Left lung (tissue), 10 donors: ENCODE data around the gene BCL11A. TPM values are rescaled to one million over a fixed set of nuclear protein-coding genes. Genes with fewer than 3 reads are reported as not detected.
A peak's percentile ranks its signal among the peaks of the same experiment; 100 is the strongest.

ENCODE experiments used
- ATAC-seq: fragments of 200-7000 bp; cut with Tn5 transposase; one replicate; pipeline ENCODE4 v1.9.1; 2020; ENCODE audit warnings: moderate library complexity
- DNase-seq, 4 donors: peaks; one replicate each; pipeline ENCODE4 v3.0.0-alpha.2; 2013 to 2020
- H3K27ac ChIP-seq, 2 donors: fragments of 200-600 bp; sonication (generic) in 1 of 2; one replicate each; pipeline versions ENCODE4 v1.5.0 to v1.8.0; 2020 to 2021
- H3K27me3 ChIP-seq, 2 donors: fragments of 200-600 bp; sonication (generic) in 1 of 2; one replicate each; pipeline versions ENCODE4 v1.5.0 to v1.8.0; 2020 to 2021
- H3K36me3 ChIP-seq, 2 donors: fragments of 200-600 bp; sonication (generic) in 1 of 2; one replicate each; pipeline versions ENCODE4 v1.5.0 to v1.8.0; 2020 to 2021
- H3K4me1 ChIP-seq, 2 donors: fragments of 200-600 bp; one replicate each; pipeline ENCODE4 v1.8.0; 2021
- H3K4me3 ChIP-seq, 2 donors: fragments of 200-600 bp; sonication (generic) in 1 of 2; one replicate each; pipeline versions ENCODE4 v1.5.0 to v1.8.0; 2020 to 2021; ENCODE audit warnings: mild to moderate bottlenecking in 1 of 2
- H3K9me3 ChIP-seq, 2 donors: fragments of 200-600 bp; sonication (generic) in 1 of 2; one replicate each; pipeline versions ENCODE4 v1.5.0 to v1.8.0; 2020 to 2021
- intact Hi-C, 2 donors: fragments of 100-400 bp; cut with DNase I; formaldehyde crosslinking; loops; one replicate each; pipeline versions ENCODE4 v1.11.2 to v1.14.2; 2022
- polyA plus RNA-seq, 6 donors: library from polyadenylated mRNA; unstranded; fragments of 120-200 nt; gene quantifications; one replicate each; pipeline ENCODE4 v1.2.1, GENCODE V29; 2013; ENCODE audit not compliant: insufficient read length in 6 of 6
- total RNA-seq, 2 donors: library from RNA; stranded (reverse); fragmentation: NEBNext Ultra II Directional; extraction: Animal tissue kit (Norgen Biotek cat#: 25700); gene quantifications; one replicate each; pipeline ENCODE4 v1.2.1, GENCODE V29; 2021
- TF ChIP-seq, protein P1 (sequence below), 2 donors: fragments of 200-600 bp; sonication (generic) in 1 of 2; IDR thresholded peaks; one replicate each; pipeline versions ENCODE4 v1.5.0 to v1.8.0; 2021; ENCODE audit warnings: antibody characterized with exemption in 2 of 2
- donor health status: DM: no; HTN: yes; CAD: no.
- donor health status: DM: no; HTN: no; CAD: no.

Gene BCL11A
- total and polyA plus RNA-seq, 8 donors, result 4.0 to 33.5 (median 24.9) TPM

- no peak for DNase-seq
- Histone ChIP-seq H3K9me3 (no peaks in the 10 kb centered on the region), H3K4me3 (no peak overlapping the region), H3K27me3 (peaks cover 42 to 89% of the 10 kb centered on the region in 2 donors), H3K36me3 (no peaks in the 10 kb centered on the region), H3K4me1 (peaks cover 0 to 45% of the 10 kb centered on the region in 2 donors), H3K27ac (no peak overlapping the region)
- ATAC-seq, result no peak
- TF ChIP-seq, protein P1, sequence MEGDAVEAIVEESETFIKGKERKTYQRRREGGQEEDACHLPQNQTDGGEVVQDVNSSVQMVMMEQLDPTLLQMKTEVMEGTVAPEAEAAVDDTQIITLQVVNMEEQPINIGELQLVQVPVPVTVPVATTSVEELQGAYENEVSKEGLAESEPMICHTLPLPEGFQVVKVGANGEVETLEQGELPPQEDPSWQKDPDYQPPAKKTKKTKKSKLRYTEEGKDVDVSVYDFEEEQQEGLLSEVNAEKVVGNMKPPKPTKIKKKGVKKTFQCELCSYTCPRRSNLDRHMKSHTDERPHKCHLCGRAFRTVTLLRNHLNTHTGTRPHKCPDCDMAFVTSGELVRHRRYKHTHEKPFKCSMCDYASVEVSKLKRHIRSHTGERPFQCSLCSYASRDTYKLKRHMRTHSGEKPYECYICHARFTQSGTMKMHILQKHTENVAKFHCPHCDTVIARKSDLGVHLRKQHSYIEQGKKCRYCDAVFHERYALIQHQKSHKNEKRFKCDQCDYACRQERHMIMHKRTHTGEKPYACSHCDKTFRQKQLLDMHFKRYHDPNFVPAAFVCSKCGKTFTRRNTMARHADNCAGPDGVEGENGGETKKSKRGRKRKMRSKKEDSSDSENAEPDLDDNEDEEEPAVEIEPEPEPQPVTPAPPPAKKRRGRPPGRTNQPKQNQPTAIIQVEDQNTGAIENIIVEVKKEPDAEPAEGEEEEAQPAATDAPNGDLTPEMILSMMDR (IDR thresholded peaks at IDR 0.05), result no peak
- intact Hi-C loops, result no loop called here
These were observed 5.1 kb downstream of the BCL11A start for GRCh38 chr2:60548311-60548710.

DNA sequence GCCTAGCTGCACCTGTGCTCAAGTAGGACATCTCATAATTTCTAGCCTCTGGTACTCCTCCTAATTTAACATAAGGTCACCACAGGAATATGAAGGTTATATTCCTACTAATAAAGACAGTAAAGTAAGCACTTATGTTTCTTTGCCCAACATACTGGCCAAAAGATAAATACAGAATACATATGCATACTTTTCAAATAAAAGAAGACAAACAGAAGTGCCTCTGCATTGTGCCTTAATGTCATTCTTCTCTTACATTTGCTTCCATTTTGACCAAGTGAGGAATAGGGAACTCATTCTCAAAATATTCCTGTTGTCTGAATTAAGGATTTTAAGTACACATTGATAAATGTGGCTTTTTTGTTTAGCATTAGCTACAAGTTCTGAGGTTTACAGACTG lies 5.6 kb downstream of the BCL11A start:
- Histone ChIP-seq H3K36me3 (no peaks in the 10 kb centered on the region), H3K27ac (no peak overlapping the region), H3K4me1 (peaks cover 0 to 43% of the 10 kb centered on the region in 2 donors), H3K9me3 (no peaks in the 10 kb centered on the region), H3K4me3 (no peak overlapping the region), H3K27me3 (peaks cover 41 to 85% of the 10 kb centered on the region in 2 donors)
- intact Hi-C loops, result no loop called here
- ATAC-seq (no peak), DNase-seq (no peak)
- TF ChIP-seq, protein P1 (IDR thresholded peaks at IDR 0.05), result no peak

- Histone ChIP-seq H3K4me1 (peaks cover 0 to 34% of the 10 kb centered on the region in 2 donors), H3K27ac (no peak overlapping the region), H3K4me3 (no peak overlapping the region), H3K27me3 (peaks cover 35 to 80% of the 10 kb centered on the region in 2 donors), H3K9me3 (no peaks in the 10 kb centered on the region), H3K36me3 (no peaks in the 10 kb centered on the region)
- ATAC-seq (no peak), DNase-seq (no peak)
- intact Hi-C loops, result no loop called here
- TF ChIP-seq, protein P1 (IDR thresholded peaks at IDR 0.05), result no peak
These were observed 6.6 kb downstream of the BCL11A start for GRCh38 chr2:60546756-60547420.

GRCh38 chr2:60544954-60545560 lies 8.4 kb downstream of the BCL11A start:
- Histone ChIP-seq H3K4me1 (peaks cover 0 to 18% of the 10 kb centered on the region in 2 donors), H3K36me3 (no peaks in the 10 kb centered on the region), H3K27ac (no peak overlapping the region), H3K9me3 (no peaks in the 10 kb centered on the region), H3K4me3 (no peak overlapping the region), H3K27me3 (peaks cover 34 to 66% of the 10 kb centered on the region in 2 donors)
- TF ChIP-seq, protein P1 (IDR thresholded peaks at IDR 0.05), result no peak
- ATAC-seq (no peak), DNase-seq (no peak)
- intact Hi-C loops, result no loop called here

- Histone ChIP-seq H3K4me3 (no peak overlapping the region), H3K27ac (peak overlapping the region in 1 of 2 donors; percentile 68), H3K36me3 (no peaks in the 10 kb centered on the region), H3K9me3 (no peaks in the 10 kb centered on the region), H3K4me1 (peaks cover 0 to 8% of the 10 kb centered on the region in 2 donors), H3K27me3 (peaks cover 24 to 56% of the 10 kb centered on the region in 2 donors)
- TF ChIP-seq, protein P1 (IDR thresholded peaks at IDR 0.05), result no peak
- DNase-seq (no peak), ATAC-seq (no peak)
- intact Hi-C loops, result no loop called here
These were observed 9.4 kb downstream of the BCL11A start for GRCh38 chr2:60544062-60544461.
